ENCODE results near the gene CDX1.

The CDX1 gene

DNA sequence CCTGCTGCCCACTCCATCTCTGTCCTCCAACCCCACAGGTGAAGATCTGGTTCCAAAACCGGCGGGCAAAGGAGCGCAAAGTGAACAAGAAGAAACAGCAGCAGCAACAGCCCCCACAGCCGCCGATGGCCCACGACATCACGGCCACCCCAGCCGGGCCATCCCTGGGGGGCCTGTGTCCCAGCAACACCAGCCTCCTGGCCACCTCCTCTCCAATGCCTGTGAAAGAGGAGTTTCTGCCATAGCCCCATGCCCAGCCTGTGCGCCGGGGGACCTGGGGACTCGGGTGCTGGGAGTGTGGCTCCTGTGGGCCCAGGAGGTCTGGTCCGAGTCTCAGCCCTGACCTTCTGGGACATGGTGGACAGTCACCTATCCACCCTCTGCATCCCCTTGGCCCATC is 16.9 kb downstream of the CDX1 start:
- Histone ChIP-seq H3K9me3 (replicated peaks in 1 of 11) (no peaks in the 10 kb centered on the region), H3K4me2 (peak overlapping the region in 1 of 11 experiments; percentile 16; a peak in 1 of 22 replicates), H4K20me1 (no peaks in the 10 kb centered on the region), H3K27ac (no peak overlapping the region), H3K36me3 (no peaks in the 10 kb centered on the region), H3K4me1 (peaks cover 14 to 34% (median 26%) of the 10 kb centered on the region in 10 experiments), H3K9ac (no peak overlapping the region), H3K27me3 (peaks cover 9 to 20% (median 11%) of the 10 kb centered on the region in 11 experiments), H3K4me3 (no peak overlapping the region)
- TF ChIP-seq Cebpa-rat (IDR thresholded peaks at IDR 0.05): no peak

DNA sequence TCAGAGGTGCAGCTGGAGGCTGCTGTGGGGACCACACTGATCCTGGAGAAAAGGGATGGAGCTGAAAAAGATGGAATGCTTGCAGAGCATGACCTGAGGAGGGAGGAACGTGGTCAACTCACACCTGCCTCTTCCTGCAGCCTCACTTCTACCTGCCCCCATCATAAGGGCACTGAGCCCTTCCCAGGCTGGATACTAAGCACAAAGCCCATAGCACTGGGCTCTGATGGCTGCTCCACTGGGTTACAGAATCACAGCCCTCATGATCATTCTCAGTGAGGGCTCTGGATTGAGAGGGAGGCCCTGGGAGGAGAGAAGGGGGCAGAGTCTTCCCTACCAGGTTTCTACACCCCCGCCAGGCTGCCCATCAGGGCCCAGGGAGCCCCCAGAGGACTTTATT is 17.4 kb downstream of the CDX1 start:
- H3K27me3 ChIP-seq: peaks cover 15 to 26% (median 17%) of the 10 kb centered on the region in 11 experiments
- H3K4me1 ChIP-seq: peaks cover 14 to 34% (median 26%) of the 10 kb centered on the region in 10 experiments
- H3K9ac ChIP-seq: no peak overlapping the region
- no peaks in the 10 kb centered on the region for H3K9me3 ChIP-seq (replicated peaks in 1 of 11)
- TF ChIP-seq Cebpa-rat (IDR thresholded peaks at IDR 0.05): no peak
- H3K4me3 ChIP-seq: no peak overlapping the region
- H3K27ac ChIP-seq: no peak overlapping the region
- no peaks in the 10 kb centered on the region for H4K20me1 ChIP-seq
- peak overlapping the region in 2 of 11 experiments; percentile 4 to 16; a peak in 1 of 22 replicates for H3K4me2 ChIP-seq
- no peaks in the 10 kb centered on the region for H3K36me3 ChIP-seq

DNA sequence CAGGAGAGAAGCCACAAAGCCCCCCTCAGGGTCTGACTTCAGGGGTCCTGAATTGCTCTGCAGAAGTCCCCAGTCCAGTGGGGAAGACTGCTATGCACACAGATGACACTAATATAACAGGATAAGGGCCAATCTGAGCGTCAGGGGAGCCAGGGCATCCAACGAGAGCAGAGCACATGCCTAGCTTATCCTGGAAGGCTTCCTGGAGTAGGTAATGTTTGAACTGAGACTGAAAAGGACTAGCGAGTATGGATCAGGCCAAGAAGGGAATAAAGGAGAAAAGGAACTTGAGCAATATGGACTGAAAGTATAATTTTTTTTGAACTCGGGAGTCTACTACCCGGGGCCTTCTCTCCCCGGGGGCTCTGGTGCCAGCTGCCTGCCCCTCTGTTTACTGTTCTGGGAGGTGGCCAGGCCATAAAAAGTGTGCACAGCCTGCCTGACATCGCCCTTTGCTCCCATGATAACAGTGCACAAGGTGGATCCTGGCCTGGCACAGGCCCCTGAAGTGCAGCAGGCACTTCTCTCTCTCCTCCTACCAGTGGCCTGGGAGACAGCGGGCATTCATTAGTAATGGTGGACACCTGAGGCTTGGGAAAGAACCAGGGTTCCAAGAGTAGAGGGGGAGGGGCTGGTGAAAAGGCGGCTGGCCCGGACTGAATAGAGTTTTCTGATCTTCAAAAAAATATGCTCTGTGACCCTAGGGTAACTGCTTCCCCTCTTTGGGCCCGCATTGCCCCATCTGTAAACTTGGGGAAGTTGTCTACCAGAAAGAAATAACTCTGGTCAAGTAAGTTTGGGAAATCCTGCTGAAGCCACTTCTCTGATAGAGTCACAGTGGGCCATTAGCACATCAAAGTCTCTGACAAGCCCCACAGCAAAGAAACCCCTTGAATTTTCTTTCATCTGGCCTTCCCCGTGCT is 18.7 kb downstream of the CDX1 start:
- H3K4me3 ChIP-seq: no peak overlapping the region
- H3K9ac ChIP-seq: 0 out of 22 replicates have a peak overlapping the region, but pooled peaks of 1 of the 11 experiments have one; percentile 20
- H3K27ac ChIP-seq: no peak overlapping the region
- H3K9me3 ChIP-seq (replicated peaks in 1 of 11): no peaks in the 10 kb centered on the region
- H3K27me3 ChIP-seq: peaks cover 27 to 38% (median 29%) of the 10 kb centered on the region in 11 experiments
- peaks cover 20 to 39% (median 31%) of the 10 kb centered on the region in 10 experiments for H3K4me1 ChIP-seq
- peak overlapping the region; percentile 24 to 61 (median 33); a peak in 19 of 22 replicates for H3K4me2 ChIP-seq
- TF ChIP-seq Cebpa-rat (IDR thresholded peaks at IDR 0.05): no peak
- peaks cover 0 to 8% (median 0%) of the 10 kb centered on the region in 11 experiments; a peak in 4 of 22 replicates for H4K20me1 ChIP-seq
- no peaks in the 10 kb centered on the region for H3K36me3 ChIP-seq

DNA sequence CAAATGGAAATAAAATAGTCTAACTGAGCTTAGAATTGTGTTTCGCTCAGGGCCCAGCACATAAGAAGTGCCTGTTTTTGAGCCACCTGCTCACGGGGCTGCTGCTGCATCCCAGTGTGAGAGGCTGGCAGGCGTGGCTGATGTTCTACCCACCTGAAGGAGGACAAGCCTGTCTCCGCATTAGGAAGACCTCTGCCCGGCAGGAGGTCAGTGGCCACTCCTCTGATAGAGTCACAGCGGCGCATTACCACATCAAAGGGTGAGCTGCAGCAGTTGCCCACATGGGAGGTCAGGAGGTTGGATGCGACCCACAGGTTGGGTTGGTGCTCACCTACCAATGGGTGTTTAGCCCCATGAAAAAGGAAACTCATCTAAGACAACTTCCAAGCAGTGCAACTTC is 19.6 kb downstream of the CDX1 start:
- Histone ChIP-seq H3K27ac (no peak overlapping the region), H3K4me2 (peak overlapping the region in 5 of 11 experiments; percentile 17 to 61 (median 28); a peak in 6 of 22 replicates), H3K4me3 (no peak overlapping the region), H3K36me3 (no peaks in the 10 kb centered on the region), H3K9me3 (replicated peaks in 1 of 11) (no peaks in the 10 kb centered on the region), H3K4me1 (peaks cover 16 to 32% (median 25%) of the 10 kb centered on the region in 10 experiments), H3K9ac (no peak overlapping the region), H4K20me1 (peaks cover 0 to 15% (median 0%) of the 10 kb centered on the region in 11 experiments; a peak in 5 of 22 replicates), H3K27me3 (peaks cover 36 to 47% (median 38%) of the 10 kb centered on the region in 11 experiments)
- TF ChIP-seq Cebpa-rat (IDR thresholded peaks at IDR 0.05): no peak

DNA sequence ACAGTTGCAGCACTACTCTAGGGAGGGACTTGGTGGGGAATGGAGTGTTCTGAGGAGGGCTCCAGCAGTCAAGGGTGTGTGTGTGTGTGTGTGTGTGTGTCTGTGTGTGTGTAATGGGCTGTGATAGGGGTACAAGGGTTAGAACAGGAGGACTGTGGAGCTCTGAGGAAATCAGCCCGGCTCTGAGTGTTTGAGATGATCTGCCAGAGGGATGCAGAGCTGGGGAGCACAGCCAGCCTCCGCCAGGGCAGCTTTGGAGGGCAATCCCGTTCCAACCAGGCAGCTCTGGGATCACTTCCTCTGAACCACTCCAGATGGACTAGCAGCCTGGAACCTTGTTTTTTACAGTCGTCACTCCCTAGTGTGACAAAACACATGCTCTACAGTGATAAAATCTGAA is 20.3 kb downstream of the CDX1 start:
- H4K20me1 ChIP-seq: peaks cover 0 to 15% (median 0%) of the 10 kb centered on the region in 11 experiments; a peak in 5 of 22 replicates
- H3K27me3 ChIP-seq: peaks cover 44 to 55% (median 46%) of the 10 kb centered on the region in 11 experiments
- no peaks in the 10 kb centered on the region for H3K36me3 ChIP-seq
- H3K4me2 ChIP-seq: no peak overlapping the region
- no peak overlapping the region for H3K27ac ChIP-seq
- H3K4me1 ChIP-seq: peaks cover 16 to 32% (median 25%) of the 10 kb centered on the region in 10 experiments
- H3K9ac ChIP-seq: no peak overlapping the region
- no peak for TF ChIP-seq Cebpa-rat (IDR thresholded peaks at IDR 0.05)
- no peaks in the 10 kb centered on the region for H3K9me3 ChIP-seq (replicated peaks in 1 of 11)
- H3K4me3 ChIP-seq: no peak overlapping the region

DNA sequence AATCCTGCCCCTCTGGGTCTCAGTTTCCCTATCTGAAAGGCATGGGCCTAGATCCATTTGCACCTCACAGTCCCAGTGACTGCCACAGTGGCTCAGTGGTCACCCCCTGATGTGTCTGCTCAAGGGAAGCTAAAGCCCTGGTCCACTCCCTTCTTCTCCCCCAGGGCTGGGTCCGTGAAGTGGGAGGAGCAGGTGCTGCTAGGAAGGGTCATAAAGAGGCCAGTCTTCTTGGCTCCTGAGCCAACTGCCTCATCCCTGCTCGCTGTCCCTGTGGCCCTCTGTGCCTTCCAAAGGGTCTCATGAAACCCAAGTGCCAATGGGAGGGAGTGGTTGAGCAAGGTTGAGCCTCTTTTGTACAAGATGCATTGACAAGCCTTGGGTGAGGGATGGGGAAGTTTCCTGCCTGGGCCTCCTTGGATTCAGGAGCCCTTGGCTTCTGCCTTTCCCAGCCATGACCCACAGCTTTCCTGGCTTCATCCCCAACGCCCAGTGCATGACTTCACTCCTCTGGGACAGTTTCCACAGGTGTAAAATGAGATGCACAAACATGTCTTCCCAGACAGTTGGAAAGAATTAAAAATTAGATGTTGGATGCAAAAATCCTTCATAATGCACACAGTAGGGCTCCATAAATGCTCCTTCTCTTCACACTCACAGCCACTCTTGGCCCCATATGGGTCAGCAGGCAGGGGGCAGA is 21.7 kb downstream of the CDX1 start:
- Histone ChIP-seq H3K4me3 (no peak overlapping the region), H3K4me2 (no peak overlapping the region), H3K36me3 (no peaks in the 10 kb centered on the region), H4K20me1 (peaks cover 0 to 15% (median 0%) of the 10 kb centered on the region in 11 experiments; a peak in 5 of 22 replicates), H3K9me3 (replicated peaks in 1 of 11) (no peaks in the 10 kb centered on the region), H3K4me1 (peaks cover 16 to 32% (median 25%) of the 10 kb centered on the region in 10 experiments), H3K27me3 (peaks cover 54 to 68% (median 60%) of the 10 kb centered on the region in 11 experiments), H3K9ac (no peak overlapping the region), H3K27ac (no peak overlapping the region)
- no peak for TF ChIP-seq Cebpa-rat (IDR thresholded peaks at IDR 0.05)

DNA sequence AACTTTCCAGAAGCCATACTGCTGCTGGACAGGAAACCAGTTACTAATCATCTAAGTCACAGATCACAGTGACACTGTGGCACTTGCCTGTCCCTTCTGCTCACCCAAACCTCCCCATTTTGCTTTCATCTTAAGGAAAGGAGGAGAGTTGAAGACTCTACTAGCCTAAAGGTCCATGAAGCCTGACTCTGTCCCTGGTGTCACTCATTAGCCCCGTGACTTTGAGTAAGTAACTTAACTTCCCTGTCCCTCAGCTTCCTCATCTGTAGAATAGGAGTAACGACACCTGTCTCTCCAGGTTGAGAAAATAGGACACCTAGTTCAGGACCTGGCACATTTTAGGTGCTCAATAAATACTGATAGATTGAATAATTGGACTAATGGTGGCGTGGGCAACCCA is 22.7 kb downstream of the CDX1 start:
- Histone ChIP-seq H3K27ac (no peak overlapping the region), H3K9ac (no peak overlapping the region), H3K4me1 (peaks cover 16 to 27% (median 25%) of the 10 kb centered on the region in 10 experiments), H3K9me3 (replicated peaks in 1 of 11) (no peaks in the 10 kb centered on the region), H3K4me2 (no peak overlapping the region), H3K36me3 (no peaks in the 10 kb centered on the region), H3K27me3 (peaks cover 54 to 68% (median 63%) of the 10 kb centered on the region in 11 experiments), H4K20me1 (peaks cover 0 to 15% (median 0%) of the 10 kb centered on the region in 11 experiments; a peak in 5 of 22 replicates), H3K4me3 (no peak overlapping the region)
- TF ChIP-seq Cebpa-rat (IDR thresholded peaks at IDR 0.05): no peak

DNA sequence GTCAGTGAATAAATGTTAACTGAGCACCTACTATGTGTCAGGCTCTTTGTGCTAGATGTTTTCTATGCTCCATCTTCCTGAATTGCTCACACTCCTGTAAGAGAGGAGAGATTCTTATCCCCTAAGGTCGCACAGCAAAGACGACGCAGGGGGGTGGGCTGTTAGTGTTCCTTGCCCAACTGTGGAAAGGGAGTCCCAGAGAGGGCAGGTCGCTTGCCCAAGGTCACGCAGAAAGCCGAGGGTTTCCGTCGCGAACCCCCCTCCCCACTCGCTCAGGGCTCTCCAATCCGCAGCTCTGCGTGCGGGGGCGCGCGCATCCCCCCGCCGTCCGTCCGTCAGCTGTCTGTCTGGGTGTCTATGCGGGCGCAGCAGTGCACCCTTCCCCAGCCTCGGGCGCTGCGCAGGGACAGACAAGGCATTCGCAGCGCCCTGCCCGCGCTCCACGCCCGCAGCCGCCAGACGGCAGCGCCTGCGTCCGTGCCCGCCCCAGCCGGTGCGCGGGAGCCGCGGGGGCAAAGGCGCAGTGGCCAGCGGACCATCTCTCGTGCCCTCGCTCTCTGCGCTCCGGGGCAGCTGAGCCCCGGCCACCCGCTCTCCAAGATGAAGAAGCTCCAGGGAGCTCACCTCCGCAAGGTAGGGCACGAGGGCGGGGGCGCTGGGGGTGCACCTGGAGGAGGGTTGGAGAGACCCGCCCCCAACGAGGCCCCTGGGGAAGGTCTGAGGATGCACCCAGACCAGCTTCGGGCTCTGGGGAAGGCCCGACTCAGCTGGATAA is 23.3 kb downstream of the CDX1 start, which contains the start of gene SLC6A7:
TSS of gene SLC6A7 (plus strand) at position 335 of the 775 bp plus-strand sequence. CDS start at position 601, 266 bp downstream.
- TF ChIP-seq Cebpa-rat (IDR thresholded peaks at IDR 0.05): no peak
- Histone ChIP-seq H3K4me2 (peak within 1 kb of the TSS in 10 of 11 experiments; percentile 3 to 60 (median 34); a peak in 16 of 22 replicates), H4K20me1 (peaks cover 0 to 15% (median 0%) of the 10 kb centered on the region in 11 experiments; a peak in 5 of 22 replicates), H3K9ac (0 out of 22 replicates have a peak within 1 kb of the TSS, but pooled peaks of 1 of the 11 experiments have one; percentile 3), H3K4me3 (0 out of 20 replicates have a peak within 1 kb of the TSS, but pooled peaks of 1 of the 10 experiments have one; percentile 10), H3K27ac (no peak within 1 kb of the TSS), H3K4me1 (peaks cover 16 to 26% (median 24%) of the 10 kb centered on the region in 10 experiments), H3K36me3 (no peaks in the 10 kb centered on the region), H3K27me3 (peaks cover 54 to 68% (median 63%) of the 10 kb centered on the region in 11 experiments), H3K9me3 (replicated peaks in 1 of 11) (no peaks in the 10 kb centered on the region)

All from BLaER1 treated with 17β-estradiol and CSF1 and Interleukin-3, amounts not matched to agents 10 nM and 100 nM (cell line).